Trophoblast cell (in vitro differentiated cells and primary cell): Measurements from ENCODE around the gene NOVA1.
A peak's percentile ranks its signal among the peaks of the same experiment; 100 is the strongest.

Experiments
- DNase-seq, 2 donors: peaks; one replicate each; pipeline ENCODE4 v3.0.0-alpha.2; 2016
- H2AFZ ChIP-seq: 2 replicates; pipeline ENCODE4 v1.6.1; 2013; ENCODE audit warnings: low read length, moderate library complexity, mild to moderate bottlenecking; ENCODE audit not compliant: insufficient read depth, poor library complexity
- H2AK5ac ChIP-seq: 2 replicates; pipeline ENCODE4 v1.6.1; 2013; ENCODE audit warnings: mild to moderate bottlenecking, low read length
- H2BK120ac ChIP-seq: 2 replicates; pipeline ENCODE4 v1.6.1; 2013; ENCODE audit warnings: low read length, mild to moderate bottlenecking, moderate library complexity; ENCODE audit not compliant: insufficient read depth, poor library complexity
- H2BK12ac ChIP-seq: 2 replicates; pipeline ENCODE4 v1.6.1; 2013; ENCODE audit warnings: mild to moderate bottlenecking, low read length, moderate library complexity
- H2BK5ac ChIP-seq: 2 replicates; pipeline ENCODE4 v1.6.1; 2013; ENCODE audit warnings: low read length, low read depth, moderate library complexity, mild to moderate bottlenecking; ENCODE audit not compliant: poor library complexity
- H3K14ac ChIP-seq: 2 replicates; pipeline ENCODE4 v1.6.1; 2013; ENCODE audit warnings: mild to moderate bottlenecking, low read length
- H3K18ac ChIP-seq: 2 replicates; pipeline ENCODE4 v1.6.1; 2013; ENCODE audit warnings: mild to moderate bottlenecking, low read length
- H3K23ac ChIP-seq: 2 replicates; pipeline ENCODE4 v1.6.1; 2013; ENCODE audit warnings: low read length
- H3K27ac ChIP-seq: 2 replicates; pipeline ENCODE4 v1.5.1; 2013; ENCODE audit warnings: low read depth, mild to moderate bottlenecking, inconsistent platforms, low read length, moderate library complexity
- H3K27me3 ChIP-seq: 2 replicates; pipeline ENCODE4 v1.6.1; 2013; ENCODE audit warnings: inconsistent platforms, mild to moderate bottlenecking, low read length, moderate library complexity; ENCODE audit not compliant: insufficient read depth
- H3K36me3 ChIP-seq, 2 experiments: 1 replicate in 1 of 2; 2 replicates in 1 of 2; pipeline ENCODE4 v1.6.1; 2013; ENCODE audit warnings: low read length in 2 of 2, mild to moderate bottlenecking in 2 of 2, moderate library complexity in 1 of 2; ENCODE audit not compliant: insufficient read depth in 2 of 2, control insufficient read depth in 1 of 2
- H3K4ac ChIP-seq: 2 replicates; pipeline ENCODE4 v1.6.1; 2013; ENCODE audit warnings: low read depth, mild to moderate bottlenecking, low read length, moderate library complexity
- H3K4me1 ChIP-seq, 2 experiments: 1 replicate in 1 of 2; 2 replicates in 1 of 2; pipeline ENCODE4 v1.6.1; 2013; ENCODE audit warnings: low read length in 2 of 2, mild to moderate bottlenecking in 2 of 2, moderate library complexity in 1 of 2; ENCODE audit not compliant: insufficient read depth in 2 of 2, control insufficient read depth in 1 of 2
- H3K4me2 ChIP-seq: 2 replicates; pipeline ENCODE4 v1.6.1; 2013; ENCODE audit warnings: inconsistent platforms, mild to moderate bottlenecking, low read length, moderate library complexity
- H3K4me3 ChIP-seq: 2 replicates; pipeline ENCODE4 v1.5.1; 2013; ENCODE audit warnings: mild to moderate bottlenecking, low read depth, low read length, inconsistent platforms
- H3K79me1 ChIP-seq: one replicate; pipeline ENCODE4 v1.6.1; 2013; ENCODE audit warnings: low read length
- H3K79me2 ChIP-seq: 2 replicates; pipeline ENCODE4 v1.6.1; 2013; ENCODE audit warnings: low read length, mild to moderate bottlenecking; ENCODE audit not compliant: control insufficient read depth, insufficient read depth, poor library complexity
- H3K9ac ChIP-seq: 2 replicates; pipeline ENCODE4 v1.6.1; 2013; ENCODE audit warnings: mild to moderate bottlenecking, low read length
- H3K9me3 ChIP-seq: 2 replicates; pipeline ENCODE4 v1.6.1; 2013; ENCODE audit warnings: low read depth, mild to moderate bottlenecking, control low read depth, inconsistent platforms, low read length; ENCODE audit not compliant: insufficient read depth
- H4K12ac ChIP-seq: 2 replicates; pipeline ENCODE4 v1.6.1; 2013; ENCODE audit warnings: low read depth, mild to moderate bottlenecking, low read length, moderate library complexity
- H4K8ac ChIP-seq: 2 replicates; pipeline ENCODE4 v1.6.1; 2013; ENCODE audit warnings: low read depth, mild to moderate bottlenecking, low read length, moderate library complexity
- H4K91ac ChIP-seq: one replicate; pipeline ENCODE4 v1.6.1; 2013; ENCODE audit warnings: low read depth, mild to moderate bottlenecking, low read length, moderate library complexity
- WGBS: extraction: QIAGEN DNeasy Blood & Tissue Kit; methylation state at CpG from one replicate; pipeline ENCODE4 v1.1.7; 2013; ENCODE audit warnings: missing lambda C conversion rate; ENCODE audit not compliant: insufficient read length, insufficient coverage; ENCODE audit errors: extremely low coverage; 5-methylcytosine and 5-hydroxymethylcytosine counted together

Gene NOVA1

GRCh38 chr14:26410189-26410685, 187.6 kb downstream of the NOVA1 start:
- H3K9ac ChIP-seq = no peak overlapping the region
- no peak overlapping the region for H2AK5ac ChIP-seq
- DNase-seq = peak in 1 of 2 donors; percentile 22
- H2AFZ ChIP-seq = no peak overlapping the region
- no peak overlapping the region for H2BK12ac ChIP-seq
- H3K23ac ChIP-seq = no peak overlapping the region
- H4K8ac ChIP-seq = no peak overlapping the region
- H3K4me3 ChIP-seq = no peak overlapping the region
- H3K36me3 ChIP-seq = no peaks in the 10 kb centered on the region
- H4K12ac ChIP-seq = no peak overlapping the region
- H3K14ac ChIP-seq = no peak overlapping the region
- no peaks in the 10 kb centered on the region for H3K79me1 ChIP-seq
- no peak overlapping the region for H3K4ac ChIP-seq
- H3K27me3 ChIP-seq = no peaks in the 10 kb centered on the region
- no peak overlapping the region for H2BK5ac ChIP-seq
- H3K9me3 ChIP-seq = no peaks in the 10 kb centered on the region
- H4K91ac ChIP-seq = no peak overlapping the region
- H2BK120ac ChIP-seq = no peak overlapping the region
- no peaks in the 10 kb centered on the region for H3K79me2 ChIP-seq
- H3K18ac ChIP-seq = no peak overlapping the region
- no peaks in the 10 kb centered on the region for H3K4me1 ChIP-seq
- no peak overlapping the region for H3K4me2 ChIP-seq
- H3K27ac ChIP-seq = no peak overlapping the region

- Histone ChIP-seq H3K36me3 (no peaks in the 10 kb centered on the region), H3K79me2 (no peaks in the 10 kb centered on the region), H2BK5ac (no peak overlapping the region), H3K79me1 (no peaks in the 10 kb centered on the region), H3K4ac (no peak overlapping the region), H2AFZ (no peak overlapping the region), H3K9ac (no peak overlapping the region), H3K9me3 (no peaks in the 10 kb centered on the region), H3K4me1 (no peaks in the 10 kb centered on the region), H4K12ac (no peak overlapping the region), H2BK12ac (no peak overlapping the region), H4K8ac (no peak overlapping the region), H3K4me2 (no peak overlapping the region), H2AK5ac (no peak overlapping the region), H4K91ac (no peak overlapping the region), H3K18ac (no peak overlapping the region), H3K23ac (no peak overlapping the region), H3K27me3 (no peaks in the 10 kb centered on the region), H3K14ac (no peak overlapping the region), H3K4me3 (no peak overlapping the region), H3K27ac (no peak overlapping the region), H2BK120ac (no peak overlapping the region)
- no peak for DNase-seq
- no CpG with 5 or more reads among the region's 7 CpGs for WGBS
Measured at GRCh38 chr14:26404927-26405326, 192.9 kb downstream of the NOVA1 start.

GRCh38 chr14:26403760-26404159, 194.1 kb downstream of the NOVA1 start:
- no peak for DNase-seq
- H2BK5ac ChIP-seq = no peak overlapping the region
- no peaks in the 10 kb centered on the region for H3K27me3 ChIP-seq
- no peak overlapping the region for H4K91ac ChIP-seq
- no peak overlapping the region for H3K27ac ChIP-seq
- no peaks in the 10 kb centered on the region for H3K36me3 ChIP-seq
- WGBS = no CpG with 5 or more reads among the region's 3 CpGs
- H4K8ac ChIP-seq = no peak overlapping the region
- no peak overlapping the region for H3K4ac ChIP-seq
- no peak overlapping the region for H3K18ac ChIP-seq
- H3K9me3 ChIP-seq = no peaks in the 10 kb centered on the region
- H3K79me1 ChIP-seq = no peaks in the 10 kb centered on the region
- no peak overlapping the region for H2AFZ ChIP-seq
- no peak overlapping the region for H2BK12ac ChIP-seq
- no peaks in the 10 kb centered on the region for H3K79me2 ChIP-seq
- H3K4me2 ChIP-seq = no peak overlapping the region
- H3K9ac ChIP-seq = no peak overlapping the region
- H3K4me3 ChIP-seq = no peak overlapping the region
- H2BK120ac ChIP-seq = no peak overlapping the region
- H4K12ac ChIP-seq = no peak overlapping the region
- H2AK5ac ChIP-seq = no peak overlapping the region
- H3K4me1 ChIP-seq = no peaks in the 10 kb centered on the region
- H3K23ac ChIP-seq = no peak overlapping the region
- H3K14ac ChIP-seq = no peak overlapping the region

- H3K27me3 ChIP-seq = no peaks in the 10 kb centered on the region
- no peak overlapping the region for H2BK120ac ChIP-seq
- H3K9me3 ChIP-seq = no peaks in the 10 kb centered on the region
- H3K36me3 ChIP-seq = no peaks in the 10 kb centered on the region
- no CpG with 5 or more reads among the region's 2 CpGs for WGBS
- H3K18ac ChIP-seq = no peak overlapping the region
- H4K8ac ChIP-seq = no peak overlapping the region
- H3K23ac ChIP-seq = no peak overlapping the region
- no peak for DNase-seq
- no peaks in the 10 kb centered on the region for H3K79me1 ChIP-seq
- no peak overlapping the region for H2BK12ac ChIP-seq
- H3K14ac ChIP-seq = no peak overlapping the region
- H3K4me3 ChIP-seq = no peak overlapping the region
- no peaks in the 10 kb centered on the region for H3K4me1 ChIP-seq
- H3K79me2 ChIP-seq = no peaks in the 10 kb centered on the region
- no peak overlapping the region for H4K91ac ChIP-seq
- no peak overlapping the region for H2AK5ac ChIP-seq
- no peak overlapping the region for H3K4me2 ChIP-seq
- H4K12ac ChIP-seq = no peak overlapping the region
- H2BK5ac ChIP-seq = no peak overlapping the region
- no peak overlapping the region for H2AFZ ChIP-seq
- no peak overlapping the region for H3K27ac ChIP-seq
- H3K9ac ChIP-seq = no peak overlapping the region
- H3K4ac ChIP-seq = no peak overlapping the region
Measured at GRCh38 chr14:26402126-26402525, 195.7 kb downstream of the NOVA1 start.
